Fibroblast of the aortic adventitia (primary cell): ENCODE data around the gene SH3TC1. TPM values are rescaled to one million over a fixed set of nuclear protein-coding genes. Genes with fewer than 3 reads are reported as not detected.
A peak's percentile ranks its signal among the peaks of the same experiment; 100 is the strongest.

ENCODE experiments used
- DNase-seq: peaks from one replicate; pipeline ENCODE4 v3.0.0-alpha.2; 2010; ENCODE audit warnings: low read depth
- H3K4me3 ChIP-seq: 2 replicates; pipeline ENCODE4 v1.5.1; 2011; ENCODE audit warnings: low read depth, mild to moderate bottlenecking, control low read depth, low read length, moderate library complexity
- CTCF ChIP-seq: IDR thresholded peaks from 2 replicates; pipeline ENCODE4 v1.5.1; 2011; ENCODE audit warnings: mild to moderate bottlenecking, low read length, control low read depth, inconsistent platforms; ENCODE audit not compliant: insufficient read depth
- total RNA-seq: library from RNA; depleted of rRNA; stranded (reverse); fragments of >200 nt; gene quantifications from 2 replicates; pipeline ENCODE4 v1.2.3, GENCODE V29; 2012; ENCODE audit warnings: low replicate concordance

The SH3TC1 gene
- total RNA-seq, 1 donor = 1.5 TPM

GRCh38 chr4:8266088-8266487, 67.0 kb downstream of the SH3TC1 start:
- TF ChIP-seq CTCF = no peak
- no peak for DNase-seq
- no peak overlapping the region for H3K4me3 ChIP-seq

GRCh38 chr4:8266508-8266907, 67.4 kb downstream of the SH3TC1 start:
- no peak overlapping the region for H3K4me3 ChIP-seq
- DNase-seq = peak; percentile 46
- no peak for TF ChIP-seq CTCF

- H3K4me3 ChIP-seq = no peak overlapping the region
- peak; percentile 82 for DNase-seq
- peak; percentile 86 for TF ChIP-seq CTCF
Measured at GRCh38 chr4:8267077-8267476, 68.0 kb downstream of the SH3TC1 start.

GRCh38 chr4:8268211-8268610, 69.1 kb downstream of the SH3TC1 start:
- DNase-seq = no peak
- TF ChIP-seq CTCF = no peak
- H3K4me3 ChIP-seq = no peak overlapping the region

- DNase-seq = no peak
- H3K4me3 ChIP-seq = peak overlapping the region; percentile 25
Measured at GRCh38 chr4:8268901-8269534, 69.9 kb downstream of the SH3TC1 start.

GRCh38 chr4:8269535-8270417, 70.7 kb downstream of the SH3TC1 start, which contains the start of gene HTRA3:
HTRA3 (plus strand) TSS chr4:8269754; CDS start chr4:8269969, 215 bp downstream.
- H3K4me3 ChIP-seq = peak within 1 kb of the TSS; percentile 55
- peak; percentile 33 for DNase-seq
- no peak for TF ChIP-seq CTCF

More at GRCh38 chr4:8268901-8269534, 69.9 kb downstream of the SH3TC1 start:
- TF ChIP-seq CTCF = no peak
